HepG2 (cell line): Measurements from ENCODE around the gene WNK4. TPM values are rescaled to one million over a fixed set of nuclear protein-coding genes. Genes with fewer than 3 reads are reported as not detected.
A peak's percentile ranks its signal among the peaks of the same experiment; 100 is the strongest.

Experiments used
- BRCA1 ChIP-seq: sonication (generic); formaldehyde crosslinking; IDR thresholded peaks from 2 replicates; pipeline ENCODE4 v1.4.0; 2020; ENCODE audit warnings: missing genetic modification reagents
- CHD2 ChIP-seq: IDR thresholded peaks from 2 replicates; pipeline ENCODE4 v1.6.1; 2011; ENCODE audit warnings: low read depth, low read length, improper control_type of control experiment
- ELF4 ChIP-seq: sonication (generic); formaldehyde crosslinking; IDR thresholded peaks from 2 replicates; pipeline ENCODE4 v1.5.0; 2020; ENCODE audit warnings: missing genetic modification reagents, mild to moderate bottlenecking, moderate library complexity, borderline replicate concordance
- GMEB1 ChIP-seq: sonication (generic); formaldehyde crosslinking; IDR thresholded peaks from 2 replicates; pipeline ENCODE4 v1.5.1; 2020; ENCODE audit warnings: missing genetic modification reagents, mild to moderate bottlenecking, borderline replicate concordance
- HIC2 ChIP-seq: sonication (generic); formaldehyde crosslinking; IDR thresholded peaks from 2 replicates; pipeline ENCODE4 v1.9.0; 2022; ENCODE audit warnings: low read depth, missing genetic modification reagents
- MIXL1 ChIP-seq: IDR thresholded peaks from 2 replicates; pipeline ENCODE4 v1.6.1; 2016
- REXO4 ChIP-seq: sonication (generic); formaldehyde crosslinking; IDR thresholded peaks from 2 replicates; pipeline ENCODE4 v1.8.0; 2022; ENCODE audit warnings: missing genetic modification reagents, mild to moderate bottlenecking, borderline replicate concordance
- RFX1 ChIP-seq: fragments of 450-650 bp; IDR thresholded peaks from 2 replicates; pipeline ENCODE4 v1.6.1; 2017
- RFXANK ChIP-seq: IDR thresholded peaks from 2 replicates; pipeline ENCODE4 v1.6.1; 2016
- SSRP1 ChIP-seq: IDR thresholded peaks from 2 replicates; pipeline ENCODE4 v1.6.1; 2016; ENCODE audit warnings: control low read depth
- TP53 ChIP-seq: sonication (generic); formaldehyde crosslinking; conservative IDR thresholded peaks from 2 replicates; pipeline ENCODE4 v1.4.0; 2020; ENCODE audit warnings: missing genetic modification reagents
- ZFP36 ChIP-seq: fragments of 150-350 bp; IDR thresholded peaks from 2 replicates; pipeline ENCODE4 v1.6.1; 2018; ENCODE audit warnings: borderline replicate concordance, low read length, low read depth; ENCODE audit not compliant: partially characterized antibody
- ZFP90 ChIP-seq: sonication (generic); formaldehyde crosslinking; IDR thresholded peaks from 2 replicates; pipeline ENCODE4 v1.8.0; 2022; ENCODE audit warnings: missing genetic modification reagents, mild to moderate bottlenecking, inconsistent platforms, borderline replicate concordance
- ZFYVE20 ChIP-seq: sonication (generic); formaldehyde crosslinking; IDR thresholded peaks from 2 replicates; pipeline ENCODE4 v1.8.0; 2023; ENCODE audit warnings: low read depth, mild to moderate bottlenecking, moderate library complexity, missing genetic modification reagents, borderline replicate concordance
- ZNF362 ChIP-seq: sonication (generic); formaldehyde crosslinking; IDR thresholded peaks from 2 replicates; pipeline ENCODE4 v1.4.0; 2020; ENCODE audit warnings: missing genetic modification reagents, mild to moderate bottlenecking, borderline replicate concordance
- ZNF432 ChIP-seq: sonication (generic); formaldehyde crosslinking; IDR thresholded peaks from 2 replicates; pipeline ENCODE4 v1.5.0; 2020; ENCODE audit warnings: missing genetic modification reagents, mild to moderate bottlenecking, borderline replicate concordance
- ZNF44 ChIP-seq: sonication (generic); formaldehyde crosslinking; IDR thresholded peaks from 2 replicates; pipeline ENCODE4 v1.5.1; 2020; ENCODE audit warnings: mild to moderate bottlenecking, missing genetic modification reagents
- ZNF451 ChIP-seq: sonication (generic); formaldehyde crosslinking; IDR thresholded peaks from 2 replicates; pipeline ENCODE4 v1.5.0; 2020; ENCODE audit warnings: mild to moderate bottlenecking, missing genetic modification reagents
- ZNF503 ChIP-seq: sonication (generic); formaldehyde crosslinking; IDR thresholded peaks from 2 replicates; pipeline ENCODE4 v1.4.0; 2020; ENCODE audit warnings: missing genetic modification reagents
- ZNF577 ChIP-seq: sonication (generic); formaldehyde crosslinking; IDR thresholded peaks from 2 replicates; pipeline ENCODE4 v1.4.0; 2020; ENCODE audit warnings: mild to moderate bottlenecking, low read depth, missing genetic modification reagents, borderline replicate concordance
- ZNF674 ChIP-seq: sonication (generic); formaldehyde crosslinking; IDR thresholded peaks from 2 replicates; pipeline ENCODE4 v1.5.0; 2020; ENCODE audit warnings: low read depth, mild to moderate bottlenecking, missing genetic modification reagents
- ZNF703 ChIP-seq: sonication (generic); formaldehyde crosslinking; IDR thresholded peaks from 2 replicates; pipeline ENCODE4 v1.5.1; 2020; ENCODE audit warnings: missing genetic modification reagents, mild to moderate bottlenecking, moderate library complexity, borderline replicate concordance
- ZNF878 ChIP-seq: sonication (generic); formaldehyde crosslinking; IDR thresholded peaks from 2 replicates; pipeline ENCODE4 v1.8.1; 2023; ENCODE audit warnings: mild to moderate bottlenecking, missing genetic modification reagents, moderate library complexity
- polyA plus RNA-seq, 8 experiments: library from polyadenylated mRNA; depleted of rRNA in 3 of 8; stranded (reverse) in 7 of 8; unstranded in 1 of 8; fragments of >200 nt; fragmentation: Illumina TruSeq in 4 of 8; extraction: Trizol in 4 of 8; gene quantifications; 2 replicates each; pipeline versions ENCODE4 v1.2.1 to v1.2.3, GENCODE V29; 2011 to 2016; ENCODE audit warnings: low read depth in 4 of 8, missing spikeins in 1 of 8, mixed read lengths in 1 of 8; ENCODE audit not compliant: insufficient read depth in 1 of 8
- total RNA-seq, 5 experiments: library from RNA; depleted of rRNA; stranded (reverse); fragments of >200 nt; fragmentation: Illumina TruSeq; extraction: Trizol; gene quantifications; 2 replicates each; pipeline ENCODE4 v1.2.3, GENCODE V29; 2016; ENCODE audit warnings: low read depth in 1 of 5

WNK4 gene
- total and polyA plus RNA-seq, 2 of the 13 experiments (the other 11 are each of a cell fraction or from before 2014, with no cell fraction given) = 2.7 to 13.7 TPM

- TF ChIP-seq RFX1 = no peak
- peak; percentile 89 for TF ChIP-seq HIC2 (CRISPR knock-in tag)
- TF ChIP-seq ZNF432 = no peak
- no peak for TF ChIP-seq ZFP36
- no peak for TF ChIP-seq RFXANK (CRISPR knock-in tag)
- no peak for TF ChIP-seq REXO4 (CRISPR knock-in tag)
- TF ChIP-seq ZFP90 (CRISPR knock-in tag) = no peak; the same call in 1 of the 2 replicates
- TF ChIP-seq ZNF577 = no peak
- TF ChIP-seq ZNF362 = no peak; the same call in 1 of the 2 replicates
- TF ChIP-seq ELF4 (CRISPR knock-in tag) = no peak; the same call in 1 of the 2 replicates
- peak; percentile 40 for TF ChIP-seq ZNF451 (CRISPR knock-in tag)
- peak; percentile 78 for TF ChIP-seq CHD2
- no peak for TF ChIP-seq ZNF44
- 0 out of 2 replicates have a peak, but pooled peaks have one; percentile 57 for TF ChIP-seq TP53 (CRISPR knock-in tag)
- TF ChIP-seq ZNF674 (CRISPR knock-in tag) = 0 out of 2 replicates have a peak, but pooled peaks have one; percentile 2
- TF ChIP-seq ZFYVE20 = peak; percentile 93; the same call in 1 of the 2 replicates
- peak; percentile 90 for TF ChIP-seq ZNF878 (CRISPR knock-in tag)
- TF ChIP-seq BRCA1 (CRISPR knock-in tag) = no peak
- TF ChIP-seq GMEB1 (CRISPR knock-in tag) = no peak; the same call in 1 of the 2 replicates
- TF ChIP-seq MIXL1 (CRISPR knock-in tag) = peak; percentile 85
- TF ChIP-seq ZNF503 (CRISPR knock-in tag) = peak; percentile 47; the same call in 1 of the 2 replicates
- peak; percentile 99 for TF ChIP-seq SSRP1 (CRISPR knock-in tag)
- no peak for TF ChIP-seq ZNF703 (CRISPR knock-in tag)
Measured at GRCh38 chr17:42779936-42780850, at the start of gene WNK4 (continued).
